Esophagus muscularis mucosa (tissue), 4 donors: Measurements from ENCODE around the gene NFATC3. TPM values are rescaled to one million over a fixed set of nuclear protein-coding genes. Genes with fewer than 3 reads are reported as not detected.

Experiments
- DNase-seq: peaks from one replicate; pipeline ENCODE4 v3.0.0-alpha.2; 2017; ENCODE audit errors: extremely low spot score
- H3K27ac ChIP-seq, 4 donors: fragments of 200-600 bp; sonication (generic); replicated peaks in 1 of 4; 1 replicate in 3 of 4; 2 replicates in 1 of 4; pipeline ENCODE4 v1.5.1; 2016 to 2019; ENCODE audit warnings: mild to moderate bottlenecking in 1 of 4
- H3K27me3 ChIP-seq, 4 donors: fragments of 200-600 bp; sonication (generic); one replicate each; pipeline versions ENCODE4 v1.5.1 to v1.6.0; 2016 to 2019
- H3K36me3 ChIP-seq, 4 donors: fragments of 200-600 bp; sonication (generic); one replicate each; pipeline ENCODE4 v1.5.1; 2016 to 2019
- H3K4me1 ChIP-seq, 4 donors: fragments of 200-600 bp; sonication (generic); one replicate each; pipeline ENCODE4 v1.5.1; 2016 to 2019
- H3K4me3 ChIP-seq, 4 donors: fragments of 200-600 bp; sonication (generic); 1 replicate in 2 of 4; 2 replicates in 2 of 4; pipeline ENCODE4 v1.5.1; 2016 to 2019; ENCODE audit warnings: mild to moderate bottlenecking in 4 of 4, moderate library complexity in 1 of 4
- H3K9me3 ChIP-seq, 4 donors: fragments of 200-600 bp; sonication (generic); 1 replicate in 3 of 4; 2 replicates in 1 of 4; pipeline ENCODE4 v1.5.1; 2016 to 2019
- EP300 ChIP-seq: sonication (generic); formaldehyde crosslinking; IDR thresholded peaks from one replicate; pipeline ENCODE4 v1.6.1; 2017; ENCODE audit warnings: antibody characterized with exemption
- POLR2A ChIP-seq: fragments of 450-650 bp; IDR thresholded peaks from one replicate; pipeline ENCODE4 v1.6.1; 2017; ENCODE audit warnings: antibody characterized with exemption, moderate library complexity, mild to moderate bottlenecking, low read depth
- POLR2AphosphoS5 ChIP-seq, 2 donors: sonication (generic); formaldehyde crosslinking; IDR thresholded peaks; one replicate each; pipeline ENCODE4 v1.6.1; 2017; ENCODE audit warnings: antibody characterized with exemption in 2 of 2
- WGBS: methylation state at CpG from one replicate; pipeline ENCODE4 v1.1.5; 2018; 5-methylcytosine and 5-hydroxymethylcytosine counted together
- intact Hi-C: fragments of 100-400 bp; cut with DNase I; formaldehyde crosslinking; loops from one replicate; pipeline ENCODE4 v1.15.1; 2023
- total RNA-seq, 4 donors: library from RNA; depleted of rRNA; stranded (reverse); fragments of >200 nt; gene quantifications; one replicate each; pipeline versions ENCODE4 v1.1.0 to v1.2.1, GENCODE V29; 2016
- TF ChIP-seq, protein P1 (sequence below), 3 experiments: fragments of 200-600 bp in 2 of 3; fragments of 450-650 bp in 1 of 3; sonication (generic) in 2 of 3; IDR thresholded peaks; one replicate each; pipeline ENCODE4 v1.5.1; 2017 to 2019; ENCODE audit warnings: antibody characterized with exemption in 3 of 3, mild to moderate bottlenecking in 2 of 3, moderate library complexity in 1 of 3

The NFATC3 gene
- total RNA-seq, 4 donors from 2014 or later = 44.6 to 56.8 (median 50.8) TPM

DNA sequence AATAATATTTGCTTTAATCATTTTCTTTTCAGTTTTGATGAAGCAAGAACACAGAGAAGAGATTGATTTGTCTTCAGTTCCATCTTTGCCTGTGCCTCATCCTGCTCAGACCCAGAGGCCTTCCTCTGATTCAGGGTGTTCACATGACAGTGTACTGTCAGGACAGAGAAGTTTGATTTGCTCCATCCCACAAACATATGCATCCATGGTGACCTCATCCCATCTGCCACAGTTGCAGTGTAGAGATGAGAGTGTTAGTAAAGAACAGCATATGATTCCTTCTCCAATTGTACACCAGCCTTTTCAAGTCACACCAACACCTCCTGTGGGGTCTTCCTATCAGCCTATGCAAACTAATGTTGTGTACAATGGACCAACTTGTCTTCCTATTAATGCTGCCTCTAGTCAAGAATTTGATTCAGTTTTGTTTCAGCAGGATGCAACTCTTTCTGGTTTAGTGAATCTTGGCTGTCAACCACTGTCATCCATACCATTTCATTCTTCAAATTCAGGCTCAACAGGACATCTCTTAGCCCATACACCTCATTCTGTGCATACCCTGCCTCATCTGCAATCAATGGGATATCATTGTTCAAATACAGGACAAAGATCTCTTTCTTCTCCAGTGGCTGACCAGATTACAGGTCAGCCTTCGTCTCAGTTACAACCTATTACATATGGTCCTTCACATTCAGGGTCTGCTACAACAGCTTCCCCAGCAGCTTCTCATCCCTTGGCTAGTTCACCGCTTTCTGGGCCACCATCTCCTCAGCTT lies 105.8 kb downstream of the NFATC3 start:
- peaks cover 22 to 70% (median 42%) of the 10 kb centered on the region in 4 donors for H3K36me3 ChIP-seq
- WGBS = 92% methylated on average over 2 of the region's 2 CpGs
- no peaks in the 10 kb centered on the region for H3K9me3 ChIP-seq
- no peak for DNase-seq
- intact Hi-C loops = no loop called here
- no peaks in the 10 kb centered on the region for H3K27me3 ChIP-seq
- TF ChIP-seq POLR2AphosphoS5 (IDR thresholded peaks at IDR 0.05) (no peak), EP300 (no peak), POLR2A (no peak)
- TF ChIP-seq, protein P1, sequence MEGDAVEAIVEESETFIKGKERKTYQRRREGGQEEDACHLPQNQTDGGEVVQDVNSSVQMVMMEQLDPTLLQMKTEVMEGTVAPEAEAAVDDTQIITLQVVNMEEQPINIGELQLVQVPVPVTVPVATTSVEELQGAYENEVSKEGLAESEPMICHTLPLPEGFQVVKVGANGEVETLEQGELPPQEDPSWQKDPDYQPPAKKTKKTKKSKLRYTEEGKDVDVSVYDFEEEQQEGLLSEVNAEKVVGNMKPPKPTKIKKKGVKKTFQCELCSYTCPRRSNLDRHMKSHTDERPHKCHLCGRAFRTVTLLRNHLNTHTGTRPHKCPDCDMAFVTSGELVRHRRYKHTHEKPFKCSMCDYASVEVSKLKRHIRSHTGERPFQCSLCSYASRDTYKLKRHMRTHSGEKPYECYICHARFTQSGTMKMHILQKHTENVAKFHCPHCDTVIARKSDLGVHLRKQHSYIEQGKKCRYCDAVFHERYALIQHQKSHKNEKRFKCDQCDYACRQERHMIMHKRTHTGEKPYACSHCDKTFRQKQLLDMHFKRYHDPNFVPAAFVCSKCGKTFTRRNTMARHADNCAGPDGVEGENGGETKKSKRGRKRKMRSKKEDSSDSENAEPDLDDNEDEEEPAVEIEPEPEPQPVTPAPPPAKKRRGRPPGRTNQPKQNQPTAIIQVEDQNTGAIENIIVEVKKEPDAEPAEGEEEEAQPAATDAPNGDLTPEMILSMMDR (IDR thresholded peaks at IDR 0.05) = no peak
- no peaks in the 10 kb centered on the region for H3K4me1 ChIP-seq
- H3K4me3 ChIP-seq = no peak overlapping the region
- no peak overlapping the region for H3K27ac ChIP-seq

DNA sequence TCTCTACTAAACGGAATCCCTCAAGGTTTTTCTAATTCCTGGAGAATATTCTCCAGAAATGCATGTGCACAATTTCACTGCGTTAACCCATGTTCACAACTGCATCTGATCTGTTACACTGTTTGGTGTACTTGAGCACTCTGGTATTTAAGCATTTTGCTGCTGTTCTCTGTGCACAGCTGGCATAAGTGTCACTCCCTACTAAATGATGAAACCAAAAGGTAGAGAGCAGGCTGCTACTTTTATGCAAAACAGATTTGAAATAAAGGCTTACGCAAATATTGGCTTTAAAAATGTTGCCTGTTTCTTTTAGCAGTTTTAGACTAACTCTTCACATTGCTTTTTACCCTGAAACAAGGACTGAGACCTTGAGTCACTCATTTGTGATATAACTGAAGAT lies 109.1 kb downstream of the NFATC3 start:
- Histone ChIP-seq H3K9me3 (no peaks in the 10 kb centered on the region), H3K4me3 (no peak overlapping the region), H3K27ac (no peak overlapping the region), H3K4me1 (no peaks in the 10 kb centered on the region), H3K27me3 (no peaks in the 10 kb centered on the region), H3K36me3 (peaks cover 14 to 39% (median 24%) of the 10 kb centered on the region in 4 donors)
- WGBS = 97% methylated on average over 3 of the region's 3 CpGs
- DNase-seq = no peak
- intact Hi-C loops = no loop called here
- TF ChIP-seq, protein P1 (IDR thresholded peaks at IDR 0.05) = no peak
- TF ChIP-seq POLR2AphosphoS5 (IDR thresholded peaks at IDR 0.05) (no peak), EP300 (no peak), POLR2A (no peak)

DNA sequence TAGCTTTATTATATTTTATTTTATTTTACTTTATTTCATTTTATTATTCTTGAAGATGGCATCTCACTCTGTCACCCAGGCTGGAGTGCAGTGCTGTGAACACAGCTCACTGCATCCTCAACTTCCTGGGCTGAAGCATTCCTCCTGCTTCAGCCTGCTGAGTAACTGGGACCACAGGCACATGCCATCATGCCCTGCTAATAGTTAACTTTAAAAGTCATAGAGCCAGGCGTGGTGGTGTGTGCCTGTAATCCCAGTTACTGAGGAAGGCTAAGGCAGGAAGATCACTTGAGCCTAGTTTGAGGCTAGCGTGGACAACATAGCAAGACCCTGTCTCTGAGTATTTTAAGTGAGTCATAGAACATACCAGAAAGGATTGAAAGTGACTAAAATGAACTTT lies 112.1 kb downstream of the NFATC3 start:
- Histone ChIP-seq H3K4me3 (no peak overlapping the region), H3K36me3 (peaks cover 0 to 19% (median 11%) of the 10 kb centered on the region in 4 donors), H3K4me1 (peaks cover 0 to 14% (median 3%) of the 10 kb centered on the region in 4 donors), H3K9me3 (no peaks in the 10 kb centered on the region), H3K27ac (no peak overlapping the region), H3K27me3 (no peaks in the 10 kb centered on the region)
- TF ChIP-seq POLR2AphosphoS5 (IDR thresholded peaks at IDR 0.05) = no peak
- TF ChIP-seq, protein P1 (IDR thresholded peaks at IDR 0.05) = no peak
- no peak for TF ChIP-seq POLR2A
- TF ChIP-seq EP300 = no peak
- WGBS = 96% methylated on average over 2 of the region's 2 CpGs
- intact Hi-C loops = no loop called here
- DNase-seq = no peak

DNA sequence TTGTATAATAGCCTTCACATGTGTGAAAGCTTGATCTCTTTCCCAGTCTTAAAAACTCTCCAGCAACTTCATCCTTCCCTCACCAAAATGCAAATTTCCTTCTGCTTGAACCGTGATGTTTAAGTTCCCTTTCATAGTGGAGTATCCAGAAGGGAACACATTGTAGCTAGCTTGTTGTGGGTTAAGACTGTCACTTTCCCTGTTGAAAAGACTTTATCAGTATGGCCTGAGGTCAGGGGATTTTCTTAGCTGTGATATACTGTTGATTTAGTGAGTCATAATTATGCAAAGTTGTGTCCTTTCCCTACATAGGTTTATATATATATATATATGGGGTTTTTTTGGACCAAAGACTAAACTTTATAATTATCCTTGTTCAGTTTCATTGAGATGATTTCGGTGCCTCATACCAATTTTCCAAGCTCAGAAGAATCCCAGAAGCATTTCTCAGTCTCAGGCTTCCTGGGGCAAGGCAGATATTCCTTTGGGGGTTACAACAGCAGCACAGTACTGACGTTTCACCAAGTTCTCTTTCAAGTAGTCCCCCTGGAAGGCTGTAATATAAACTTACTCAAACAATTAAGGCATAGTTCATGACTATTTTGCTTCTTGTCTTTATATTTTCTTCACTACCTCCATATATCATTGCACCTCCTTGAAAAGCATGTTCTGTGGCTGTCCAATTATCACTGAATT lies 115.1 kb downstream of the NFATC3 start:
- Histone ChIP-seq H3K27ac (no peak overlapping the region), H3K27me3 (no peaks in the 10 kb centered on the region), H3K4me1 (peaks cover 0 to 14% (median 3%) of the 10 kb centered on the region in 4 donors), H3K9me3 (no peaks in the 10 kb centered on the region), H3K36me3 (peaks cover 0 to 3% (median 1%) of the 10 kb centered on the region in 4 donors), H3K4me3 (no peak overlapping the region)
- intact Hi-C loops = no loop called here
- TF ChIP-seq POLR2AphosphoS5 (IDR thresholded peaks at IDR 0.05) (no peak), POLR2A (no peak), EP300 (no peak)
- TF ChIP-seq, protein P1 (IDR thresholded peaks at IDR 0.05) = no peak
- 58% methylated on average over 3 of the region's 3 CpGs for WGBS
- DNase-seq = no peak
